NT2/D1 (cell line): ENCODE data around the gene BICDL2.

Source experiments
- YY1 ChIP-seq: IDR thresholded peaks from 2 replicates; pipeline ENCODE4 v1.6.1; 2011; ENCODE audit not compliant: insufficient read length, insufficient read depth
- ZNF274 ChIP-seq: IDR thresholded peaks from 2 replicates; pipeline ENCODE4 v1.6.1; 2011; ENCODE audit warnings: mild to moderate bottlenecking, low read depth, low read length

- TF ChIP-seq ZNF274: no peak
- TF ChIP-seq YY1: no peak
Measured at GRCh38 chr16:2999929-3000328, 36.8 kb downstream of the BICDL2 start.
